Neural progenitor cell (in vitro differentiated cells): ENCODE data around the gene CSF3R.

Source experiments
- EZH2 ChIP-seq: fragments of 200-600 bp; sonication (generic); IDR thresholded peaks from 2 replicates; pipeline ENCODE4 v1.6.1; 2017; ENCODE audit warnings: antibody characterized with exemption, mild to moderate bottlenecking, moderate library complexity
- EZH2phosphoT487 ChIP-seq: fragments of 200-600 bp; sonication (generic); IDR thresholded peaks from 2 replicates; pipeline ENCODE4 v1.6.1; 2017; ENCODE audit warnings: antibody characterized with exemption
- TF ChIP-seq, protein P1 (sequence below): fragments of 200-600 bp; sonication (generic); IDR thresholded peaks from 2 replicates; pipeline ENCODE4 v1.5.1; 2017; ENCODE audit warnings: antibody characterized with exemption, mild to moderate bottlenecking

DNA sequence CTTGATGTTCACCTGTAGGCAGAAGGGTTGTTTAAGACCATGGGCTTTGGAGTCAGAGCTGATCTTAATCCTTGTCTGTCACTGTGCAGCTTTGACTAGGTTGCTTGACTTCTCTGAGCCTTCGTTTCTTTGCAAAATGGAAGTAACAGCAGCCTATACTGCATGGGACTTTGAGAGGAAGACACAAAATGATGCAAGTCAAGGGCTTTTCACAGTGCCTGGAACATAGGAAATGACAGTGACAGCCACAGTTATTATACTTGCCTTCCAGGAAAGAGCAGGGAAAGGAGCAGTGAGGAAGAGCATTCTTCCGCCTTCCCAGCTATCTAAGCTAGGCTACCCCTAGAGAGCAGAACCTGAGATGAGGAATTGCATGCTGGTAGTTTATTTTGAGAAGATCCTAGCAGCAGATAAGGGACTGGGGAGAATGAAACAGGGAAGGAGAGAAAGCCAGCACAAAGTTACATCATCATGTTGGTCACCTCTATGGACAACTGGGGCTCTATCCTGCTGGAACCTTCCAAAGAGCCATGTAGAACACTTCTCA is 3.1 kb downstream of the CSF3R start:
- TF ChIP-seq, protein P1, sequence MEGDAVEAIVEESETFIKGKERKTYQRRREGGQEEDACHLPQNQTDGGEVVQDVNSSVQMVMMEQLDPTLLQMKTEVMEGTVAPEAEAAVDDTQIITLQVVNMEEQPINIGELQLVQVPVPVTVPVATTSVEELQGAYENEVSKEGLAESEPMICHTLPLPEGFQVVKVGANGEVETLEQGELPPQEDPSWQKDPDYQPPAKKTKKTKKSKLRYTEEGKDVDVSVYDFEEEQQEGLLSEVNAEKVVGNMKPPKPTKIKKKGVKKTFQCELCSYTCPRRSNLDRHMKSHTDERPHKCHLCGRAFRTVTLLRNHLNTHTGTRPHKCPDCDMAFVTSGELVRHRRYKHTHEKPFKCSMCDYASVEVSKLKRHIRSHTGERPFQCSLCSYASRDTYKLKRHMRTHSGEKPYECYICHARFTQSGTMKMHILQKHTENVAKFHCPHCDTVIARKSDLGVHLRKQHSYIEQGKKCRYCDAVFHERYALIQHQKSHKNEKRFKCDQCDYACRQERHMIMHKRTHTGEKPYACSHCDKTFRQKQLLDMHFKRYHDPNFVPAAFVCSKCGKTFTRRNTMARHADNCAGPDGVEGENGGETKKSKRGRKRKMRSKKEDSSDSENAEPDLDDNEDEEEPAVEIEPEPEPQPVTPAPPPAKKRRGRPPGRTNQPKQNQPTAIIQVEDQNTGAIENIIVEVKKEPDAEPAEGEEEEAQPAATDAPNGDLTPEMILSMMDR = no peak
- TF ChIP-seq EZH2 = no peak
- no peak for TF ChIP-seq EZH2phosphoT487
